Sigmoid colon (tissue), 4 donors: ENCODE measurements around the gene RAC2.

Experiments
- CTCF ChIP-seq, 4 experiments: fragments of 450-650 bp in 3 of 4; fragments of 200-600 bp in 1 of 4; IDR thresholded peaks; one replicate each; pipeline ENCODE4 v1.5.1; 2016 to 2019; ENCODE audit warnings: antibody characterized with exemption in 4 of 4, mild to moderate bottlenecking in 3 of 4, moderate library complexity in 2 of 4
- POLR2A ChIP-seq, 2 donors: fragments of 450-650 bp; IDR thresholded peaks; one replicate each; pipeline ENCODE4 v1.6.1; 2016; ENCODE audit warnings: antibody characterized with exemption in 2 of 2, mild to moderate bottlenecking in 2 of 2, moderate library complexity in 2 of 2
- POLR2AphosphoS5 ChIP-seq, 4 donors: sonication (generic); formaldehyde crosslinking; IDR thresholded peaks; one replicate each; pipeline ENCODE4 v1.6.1; 2017; ENCODE audit warnings: antibody characterized with exemption in 4 of 4

GRCh38 chr22:37243402-37244113 is 511 bp downstream of the RAC2 start:
- TF ChIP-seq POLR2A (IDR thresholded peaks at IDR 0.05), result no peak
- TF ChIP-seq CTCF (IDR thresholded peaks at IDR 0.05), result no peak
- TF ChIP-seq POLR2AphosphoS5 (IDR thresholded peaks at IDR 0.05), result no peak
